Testis (tissue), 3 donors: ENCODE data around the gene HPDL. TPM values are rescaled to one million over a fixed set of nuclear protein-coding genes. Genes with fewer than 3 reads are reported as not detected.

Source experiments
- DNase-seq: peaks from one replicate; pipeline ENCODE4 v3.0.0-alpha.2; 2019
- H3K27ac ChIP-seq, 2 donors: fragments of 200-600 bp; sonication (generic); one replicate each; pipeline ENCODE4 v1.5.1; 2019
- H3K27me3 ChIP-seq: fragments of 200-600 bp; sonication (generic); one replicate; pipeline ENCODE4 v1.5.1; 2019
- H3K36me3 ChIP-seq: fragments of 200-600 bp; sonication (generic); one replicate; pipeline ENCODE4 v1.5.1; 2017; ENCODE audit warnings: low read depth; ENCODE audit errors: missing control alignments
- H3K4me1 ChIP-seq: fragments of 200-600 bp; sonication (generic); one replicate; pipeline ENCODE4 v1.5.1; 2019
- H3K4me3 ChIP-seq, 2 donors: fragments of 200-600 bp; sonication (generic); one replicate each; pipeline ENCODE4 v1.5.1; 2017 to 2019
- H3K9me3 ChIP-seq: fragments of 200-600 bp; sonication (generic); one replicate; pipeline ENCODE4 v1.5.1; 2017
- CTCF ChIP-seq, 3 experiments: fragments of 450-650 bp in 2 of 3; fragments of 200-600 bp in 1 of 3; sonication (generic) in 1 of 3; IDR thresholded peaks; one replicate each; pipeline ENCODE4 v1.5.1; 2016 to 2019; ENCODE audit warnings: antibody characterized with exemption in 3 of 3, mild to moderate bottlenecking in 2 of 3, moderate library complexity in 1 of 3
- POLR2A ChIP-seq: fragments of 450-650 bp; IDR thresholded peaks from one replicate; pipeline ENCODE4 v1.6.1; 2017; ENCODE audit warnings: antibody characterized with exemption, mild to moderate bottlenecking, moderate library complexity
- WGBS, 2 donors: methylation state at CpG; one replicate each; pipeline ENCODE4 v1.1.5; 2018; 5-methylcytosine and 5-hydroxymethylcytosine counted together
- intact Hi-C: fragments of 100-400 bp; cut with DNase I; formaldehyde crosslinking; loops from one replicate; pipeline ENCODE4 v1.15.1; 2023; ENCODE audit warnings: low total_unique reads
- polyA plus RNA-seq: library from polyadenylated mRNA; stranded (reverse); fragments of 350-450 nt; fragmentation: Illumina TruSeq; extraction: RNeasy Lipid Tissue Mini Kit (QIAGEN cat#74804); gene quantifications from one replicate; pipeline ENCODE4 v1.2.3, GENCODE V29; 2014; ENCODE audit warnings: low read depth, low replicate concordance; ENCODE audit not compliant: insufficient read depth
- total RNA-seq, 2 donors: library from RNA; depleted of rRNA; stranded (reverse); fragments of >200 nt; gene quantifications; one replicate each; pipeline ENCODE4 v1.2.3, GENCODE V29; 2016

Gene HPDL
- total and polyA plus RNA-seq, 3 donors from 2014 or later, result 1.1 to 1.3 TPM; not detected in 1

GRCh38 chr1:45297666-45298356 lies 28.9 kb upstream of the HPDL start:
- no peak for TF ChIP-seq CTCF (IDR thresholded peaks at IDR 0.05)
- TF ChIP-seq POLR2A, result no peak
- 75 to 87% methylated on average over 8 of the region's 8 CpGs for WGBS, 2 donors
- H3K4me3 ChIP-seq, result no peak overlapping the region
- H3K4me1 ChIP-seq, result peaks cover 2% of the 10 kb centered on the region
- H3K36me3 ChIP-seq, result no peaks in the 10 kb centered on the region
- H3K27ac ChIP-seq, result no peak overlapping the region
- intact Hi-C loops, result no loop called here
- DNase-seq, result no peak
- no peaks in the 10 kb centered on the region for H3K27me3 ChIP-seq
- H3K9me3 ChIP-seq, result no peaks in the 10 kb centered on the region

GRCh38 chr1:45299296-45299695 lies 27.4 kb upstream of the HPDL start:
- Histone ChIP-seq H3K4me1 (peaks cover 6% of the 10 kb centered on the region), H3K27me3 (no peaks in the 10 kb centered on the region), H3K27ac (no peak overlapping the region), H3K36me3 (no peaks in the 10 kb centered on the region), H3K4me3 (no peak overlapping the region), H3K9me3 (no peaks in the 10 kb centered on the region)
- DNase-seq, result no peak
- TF ChIP-seq CTCF (IDR thresholded peaks at IDR 0.05) (no peak), POLR2A (no peak)
- intact Hi-C loops, result no loop called here
- 57 to 86% methylated on average over 1 of the region's 1 CpG for WGBS, 2 donors

- Histone ChIP-seq H3K27me3 (no peaks in the 10 kb centered on the region), H3K4me3 (no peak overlapping the region), H3K9me3 (no peaks in the 10 kb centered on the region), H3K36me3 (no peaks in the 10 kb centered on the region), H3K4me1 (peaks cover 13% of the 10 kb centered on the region), H3K27ac (no peak overlapping the region)
- DNase-seq, result peak; percentile 70
- intact Hi-C loops, result loop anchor here (5.0 kb wide), 1 partner anchor 288 kb away; the partner anchor contains the start of genes HECTD3 and UROD
- TF ChIP-seq POLR2A, result no peak
- TF ChIP-seq CTCF (IDR thresholded peaks at IDR 0.05), result peak; percentile 67 to 80 (median 74)
- 25 to 27% methylated on average over 4 of the region's 4 CpGs for WGBS, 2 donors
Measured at GRCh38 chr1:45299981-45300668, 26.6 kb upstream of the HPDL start.

- intact Hi-C loops, result loop anchor here (5.0 kb wide), 1 partner anchor 288 kb away; the partner anchor contains the start of genes HECTD3 and UROD
- H3K4me3 ChIP-seq, result no peak overlapping the region
- H3K27me3 ChIP-seq, result no peaks in the 10 kb centered on the region
- no peaks in the 10 kb centered on the region for H3K36me3 ChIP-seq
- WGBS, 2 donors, result 60 to 74% methylated on average over 2 of the region's 2 CpGs
- H3K27ac ChIP-seq, result no peak overlapping the region
- no peak for DNase-seq
- peaks cover 13% of the 10 kb centered on the region for H3K4me1 ChIP-seq
- TF ChIP-seq POLR2A (no peak), CTCF (IDR thresholded peaks at IDR 0.05) (no peak)
- no peaks in the 10 kb centered on the region for H3K9me3 ChIP-seq
Measured at GRCh38 chr1:45300669-45300997, 26.1 kb upstream of the HPDL start.
